ENCODE results near the gene SYNGR4.

The SYNGR4 gene

DNA sequence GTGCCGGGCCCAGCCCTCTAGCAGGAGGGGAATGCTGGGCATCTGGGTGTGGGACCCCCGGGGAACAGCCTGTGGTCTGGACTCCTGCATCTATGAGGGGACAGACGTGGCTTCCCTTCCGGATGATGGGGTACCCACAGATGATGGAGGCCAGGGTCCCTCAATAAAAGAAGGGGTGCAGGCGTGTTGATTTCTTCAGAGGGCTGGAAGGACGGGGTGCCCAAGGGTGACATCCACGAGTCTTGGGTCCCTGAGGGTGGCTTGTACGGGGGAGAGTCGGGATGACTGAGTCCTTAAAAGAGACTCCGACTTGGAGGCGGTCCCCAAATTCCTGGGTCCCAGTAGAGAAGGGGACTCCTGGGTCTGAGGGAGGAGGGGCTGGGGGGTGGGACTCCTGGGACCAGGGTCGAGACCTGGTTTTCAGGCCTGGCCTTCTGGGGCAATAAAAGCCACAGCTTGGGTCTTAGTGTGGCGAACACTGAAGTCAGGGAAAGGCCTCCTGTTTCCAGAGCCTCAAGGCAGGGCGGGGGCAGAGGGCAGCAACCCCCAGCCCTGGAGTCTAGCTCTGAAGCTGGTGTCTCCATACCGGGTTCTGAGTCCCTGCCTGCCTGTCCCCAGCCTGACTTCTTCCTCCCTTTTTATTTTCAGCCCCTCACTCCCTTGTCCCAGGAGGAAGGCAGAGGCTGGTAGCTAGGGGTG, 28.8 kb downstream of the SYNGR4 start:
- H3K36me3 Mint-ChIP-seq: peaks cover 12% of the 10 kb centered on the region
- peaks cover 42% of the 10 kb centered on the region for H3K4me1 Mint-ChIP-seq
- H3K9me3 Mint-ChIP-seq: no peaks in the 10 kb centered on the region
- H3K27me3 Mint-ChIP-seq: peaks cover 71% of the 10 kb centered on the region
- CTCF ChIA-PET: no interaction called here
- DNase-seq: no peak
- no peak overlapping the region for H3K27ac Mint-ChIP-seq
- H3K4me3 Mint-ChIP-seq: peak overlapping the region; percentile 54

DNA sequence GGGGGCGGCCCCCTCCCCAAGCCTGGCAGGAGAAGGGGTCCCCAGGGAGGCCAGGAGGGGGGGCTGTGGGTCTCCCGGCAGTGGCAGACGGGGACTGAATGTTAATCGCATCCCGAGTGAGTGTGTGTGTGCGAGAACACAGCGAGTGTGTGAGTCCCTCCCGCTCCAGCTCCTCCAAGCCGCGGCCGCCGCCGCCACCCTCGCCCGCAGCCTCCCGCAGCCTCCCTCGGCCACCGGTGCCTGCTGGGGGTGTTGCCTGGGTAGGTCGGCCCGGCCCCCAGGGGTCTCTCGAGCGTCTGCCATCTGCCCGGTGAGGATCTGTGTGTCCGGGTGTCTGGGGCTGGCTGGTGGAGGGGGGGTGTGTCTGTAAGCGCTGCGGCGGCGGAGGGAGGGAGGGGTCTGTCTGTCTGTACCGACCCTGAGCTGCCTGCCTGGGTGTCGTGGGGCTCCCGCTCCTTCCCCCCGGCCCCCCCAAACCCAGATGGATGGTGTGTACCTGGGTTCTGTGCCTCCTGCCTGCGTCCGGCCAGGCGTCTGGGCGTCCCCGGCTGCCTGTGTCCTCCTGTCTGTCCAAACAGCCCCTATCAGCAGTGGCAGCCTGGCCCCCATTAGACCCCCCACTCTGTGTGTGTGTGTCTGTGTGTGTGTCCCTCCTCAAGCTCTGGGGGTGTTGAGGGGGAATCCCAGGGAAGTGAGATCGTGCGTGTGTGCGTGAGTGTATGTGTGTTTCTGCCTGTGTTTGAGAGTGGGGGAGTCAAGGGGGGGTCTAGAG, 29.6 kb downstream of the SYNGR4 start, which contains the start of gene GRIN2D:
Gene GRIN2D (plus strand): TSS at position 110 of the 772 bp plus-strand sequence. CDS start 4,725 bp downstream, outside the sequence.
- H3K4me3 Mint-ChIP-seq: peak within 1 kb of the TSS; percentile 54
- no peaks in the 10 kb centered on the region for H3K9me3 Mint-ChIP-seq
- peak; percentile 45 for DNase-seq
- H3K27me3 Mint-ChIP-seq: peaks cover 74% of the 10 kb centered on the region
- peaks cover 6% of the 10 kb centered on the region for H3K36me3 Mint-ChIP-seq
- H3K4me1 Mint-ChIP-seq: peaks cover 37% of the 10 kb centered on the region
- CTCF ChIA-PET: no interaction called here
- H3K27ac Mint-ChIP-seq: no peak within 1 kb of the TSS

DNA sequence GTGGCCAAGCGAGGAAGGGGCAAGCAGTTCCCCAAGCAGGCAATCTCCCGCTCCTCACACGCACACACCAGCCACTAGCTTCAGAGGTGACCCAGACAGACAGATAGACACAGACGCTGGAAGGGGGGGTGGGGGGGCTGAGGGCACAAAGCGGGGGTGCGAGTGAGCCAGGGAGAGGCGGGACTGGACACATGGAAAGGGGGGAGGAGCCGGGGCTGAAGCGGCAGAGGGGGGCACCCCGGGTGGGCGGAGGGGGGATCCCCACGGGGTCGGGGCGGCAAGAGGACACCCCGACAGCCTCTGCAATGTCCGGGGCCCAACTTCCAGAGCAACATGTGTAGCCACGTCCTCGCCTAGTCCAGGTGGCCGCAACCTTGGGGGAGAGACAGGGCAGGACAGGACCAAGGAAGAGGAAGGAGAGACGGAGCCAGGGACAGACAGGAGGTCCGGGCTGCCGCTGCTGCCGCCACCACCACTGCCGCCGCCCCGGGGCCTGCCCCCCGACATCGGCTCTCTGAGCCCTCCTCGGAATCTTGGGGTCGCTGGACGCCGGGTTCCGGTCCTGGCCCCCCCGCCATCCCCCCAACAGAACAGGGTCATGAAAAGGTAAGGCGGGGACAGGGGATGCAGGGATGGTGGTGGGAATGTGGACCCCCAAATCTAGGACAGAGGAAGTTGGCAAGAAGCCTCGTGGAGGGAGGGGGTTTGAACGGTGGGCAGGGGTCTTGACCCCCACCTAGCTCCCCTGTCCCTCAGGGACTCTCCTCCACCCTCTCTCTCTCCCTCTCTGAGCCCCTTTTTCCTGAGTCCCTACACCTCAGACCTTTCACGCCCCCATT, 30.4 kb downstream of the SYNGR4 start:
- Mint-ChIP-seq H3K9me3 (peaks cover 2% of the 10 kb centered on the region), H3K27me3 (peaks cover 78% of the 10 kb centered on the region), H3K27ac (no peak overlapping the region), H3K36me3 (peaks cover 6% of the 10 kb centered on the region), H3K4me3 (no peak overlapping the region), H3K4me1 (peaks cover 41% of the 10 kb centered on the region)
- no peak for DNase-seq
- CTCF ChIA-PET: interaction anchor here (1.0 kb wide), 1 partner anchor 13 kb away, joined by 3 read pairs; no protein-coding TSS in a partner anchor

DNA sequence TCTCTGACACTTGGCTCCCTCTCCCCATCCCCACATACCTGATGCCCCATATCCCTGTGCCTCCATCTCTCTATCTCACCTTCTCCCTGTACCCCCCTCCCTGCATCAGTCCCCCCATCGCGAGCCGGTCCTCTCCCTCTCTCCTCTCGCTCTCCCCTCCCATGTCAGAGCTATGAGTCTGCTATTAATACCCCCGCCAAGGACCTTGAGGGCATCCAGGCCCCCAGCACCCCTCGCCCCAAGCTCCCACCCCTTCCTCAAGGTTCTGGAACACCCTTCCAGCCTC, 30.9 kb downstream of the SYNGR4 start:
- Mint-ChIP-seq H3K27me3 (peaks cover 83% of the 10 kb centered on the region), H3K4me1 (peaks cover 44% of the 10 kb centered on the region), H3K36me3 (peaks cover 6% of the 10 kb centered on the region), H3K27ac (no peak overlapping the region), H3K4me3 (no peak overlapping the region), H3K9me3 (peaks cover 3% of the 10 kb centered on the region)
- CTCF ChIA-PET: interaction anchor here (1.0 kb wide), 1 partner anchor 12 kb away, joined by 3 read pairs; no protein-coding TSS in a partner anchor
- no peak for DNase-seq

DNA sequence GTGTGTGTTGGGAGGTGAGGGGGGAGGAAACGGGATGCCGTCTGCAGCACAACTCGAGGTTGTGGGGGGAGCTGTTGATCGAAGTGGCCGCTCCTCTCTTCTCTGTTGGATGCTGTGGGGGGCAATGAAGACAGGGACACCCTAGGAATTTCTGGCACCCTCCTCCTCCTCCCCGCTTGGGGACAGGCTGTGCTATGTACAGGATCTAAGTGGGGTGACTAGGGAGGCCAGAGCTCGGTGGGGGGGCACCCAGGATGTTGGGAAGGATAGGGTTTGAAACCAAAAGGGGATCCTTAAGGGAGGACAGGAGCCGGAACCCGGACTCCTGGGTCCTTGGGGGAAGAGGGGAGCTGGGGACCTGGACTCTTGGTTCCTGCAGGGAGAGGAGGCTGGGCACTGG, 31.3 kb downstream of the SYNGR4 start:
- CTCF ChIA-PET: interaction anchor here (0.6 to 1.0 kb wide), 2 partner anchors 12 to 86 kb away, joined by 3 read pairs; no protein-coding TSS in a partner anchor
- no peak overlapping the region for H3K4me3 Mint-ChIP-seq
- peaks cover 3% of the 10 kb centered on the region for H3K9me3 Mint-ChIP-seq
- H3K4me1 Mint-ChIP-seq: peaks cover 44% of the 10 kb centered on the region
- no peak for DNase-seq
- H3K27ac Mint-ChIP-seq: no peak overlapping the region
- H3K36me3 Mint-ChIP-seq: peaks cover 6% of the 10 kb centered on the region
- H3K27me3 Mint-ChIP-seq: peaks cover 86% of the 10 kb centered on the region

DNA sequence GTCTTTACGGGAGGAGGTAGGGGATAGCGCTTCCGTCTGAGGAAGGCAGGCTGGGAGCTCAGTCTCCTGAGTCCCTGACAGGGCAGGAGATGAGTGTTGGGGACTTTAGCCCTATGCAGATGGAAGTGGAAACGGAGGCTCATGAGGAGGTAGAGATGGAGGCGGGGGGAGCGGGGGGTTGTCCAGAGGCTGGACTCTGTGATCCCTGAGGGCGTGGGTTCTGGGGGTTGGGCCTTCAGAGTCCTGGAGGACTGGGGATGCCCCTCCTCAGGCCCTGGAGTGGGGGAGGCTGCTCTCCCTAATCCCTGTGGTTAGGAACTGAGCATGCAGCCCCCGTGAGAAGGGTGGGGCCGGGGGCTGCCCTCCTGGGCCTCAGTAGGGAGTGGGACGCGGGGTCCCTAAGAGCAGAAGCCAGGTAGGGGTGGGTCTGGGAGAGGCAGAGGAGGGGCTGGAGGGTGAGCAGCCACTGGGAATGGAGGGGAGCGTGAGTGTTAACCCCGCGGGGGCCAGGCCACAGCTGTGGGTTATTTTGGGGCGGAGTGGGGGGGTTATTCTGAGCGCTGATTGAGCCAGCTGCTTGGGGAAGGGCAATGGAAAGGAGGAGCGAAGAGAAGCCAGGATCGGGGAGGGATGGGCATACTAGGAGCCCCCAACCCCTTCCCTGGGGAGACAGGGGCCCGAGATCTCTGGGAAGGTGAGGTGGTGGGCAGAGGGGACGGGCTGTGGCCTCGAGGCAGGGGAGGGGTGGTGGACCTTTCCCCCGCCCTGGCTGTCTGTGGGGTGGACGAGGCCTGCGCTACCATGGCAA, 32.1 kb downstream of the SYNGR4 start:
- no peak for DNase-seq
- CTCF ChIA-PET: interaction anchor here (0.6 kb wide), 1 partner anchor 85 kb away, joined by 3 read pairs; no protein-coding TSS in a partner anchor
- H3K4me1 Mint-ChIP-seq: peaks cover 44% of the 10 kb centered on the region
- H3K27ac Mint-ChIP-seq: no peak overlapping the region
- peaks cover 85% of the 10 kb centered on the region for H3K27me3 Mint-ChIP-seq
- peaks cover 3% of the 10 kb centered on the region for H3K9me3 Mint-ChIP-seq
- no peak overlapping the region for H3K4me3 Mint-ChIP-seq
- H3K36me3 Mint-ChIP-seq: peaks cover 6% of the 10 kb centered on the region

DNA sequence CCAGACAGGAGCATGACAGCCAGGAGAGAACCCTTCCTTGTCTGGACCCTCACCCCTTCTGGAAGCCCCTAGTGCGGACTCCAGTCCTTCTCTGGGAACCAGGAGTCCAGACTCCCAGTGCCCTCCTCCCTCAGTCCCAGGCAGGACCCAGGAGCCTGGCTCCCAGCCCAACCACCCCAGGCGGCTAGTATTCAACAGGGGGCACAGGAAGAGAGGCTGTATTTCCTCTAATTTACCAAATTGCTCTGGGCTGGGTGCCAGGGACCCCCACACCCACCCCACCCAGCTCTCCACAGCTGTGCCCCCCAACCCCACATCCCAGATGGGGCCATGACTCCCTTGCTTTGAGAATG, 32.6 kb downstream of the SYNGR4 start:
- peaks cover 3% of the 10 kb centered on the region for H3K9me3 Mint-ChIP-seq
- CTCF ChIA-PET: no interaction called here
- H3K4me1 Mint-ChIP-seq: peaks cover 41% of the 10 kb centered on the region

DNA sequence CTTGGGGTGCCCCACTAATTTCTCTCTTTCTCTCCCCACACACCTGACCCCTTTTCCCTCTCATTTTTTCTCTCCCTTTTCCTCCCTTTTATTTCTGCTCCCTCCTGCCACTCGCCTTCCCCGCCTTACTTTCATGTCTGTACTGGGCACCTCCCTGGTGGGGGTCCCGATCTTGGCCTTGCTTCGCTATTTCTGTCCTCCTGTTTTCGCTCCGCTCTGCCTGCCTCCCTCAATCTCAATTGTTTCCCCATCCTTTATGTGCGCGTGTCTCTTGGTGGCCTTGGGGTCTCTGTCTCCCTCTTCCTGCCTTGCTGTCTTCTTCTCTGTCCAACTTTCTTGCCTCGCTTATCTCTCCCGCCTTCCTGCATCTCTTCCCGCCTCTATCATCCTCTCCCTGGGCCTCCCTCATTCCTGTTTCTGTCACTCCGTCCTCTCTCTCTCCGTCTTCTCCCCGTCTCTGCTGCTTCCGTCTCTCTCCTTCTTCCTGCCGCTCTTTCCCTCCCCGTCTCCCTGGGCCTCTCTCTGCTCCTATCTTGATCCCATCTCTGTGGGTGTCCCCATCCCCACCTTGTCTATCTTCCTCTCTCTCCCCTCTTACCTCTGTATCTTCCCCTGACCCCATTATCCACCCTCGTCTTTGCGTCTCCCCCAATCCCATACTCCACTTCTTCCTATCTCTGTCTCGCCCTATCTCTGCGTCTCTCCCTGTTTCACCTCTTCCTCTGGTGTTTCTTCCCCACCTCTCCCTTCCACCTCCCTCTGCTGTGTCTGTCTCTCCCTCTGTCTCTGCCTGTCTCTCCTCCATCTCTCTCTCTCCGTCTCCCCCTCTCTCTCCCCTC, 33.3 kb downstream of the SYNGR4 start:
- Mint-ChIP-seq H3K4me1 (peaks cover 41% of the 10 kb centered on the region), H3K36me3 (peaks cover 6% of the 10 kb centered on the region), H3K4me3 (peak overlapping the region; percentile 84), H3K9me3 (peaks cover 3% of the 10 kb centered on the region), H3K27me3 (peaks cover 77% of the 10 kb centered on the region), H3K27ac (peak overlapping the region; percentile 53)
- DNase-seq: no peak
- CTCF ChIA-PET: no interaction called here

More for the DNA sequence above, 32.6 kb downstream of the SYNGR4 start:
- peaks cover 84% of the 10 kb centered on the region for H3K27me3 Mint-ChIP-seq
- no peak for DNase-seq
- no peak overlapping the region for H3K27ac Mint-ChIP-seq
- no peak overlapping the region for H3K4me3 Mint-ChIP-seq
- peaks cover 6% of the 10 kb centered on the region for H3K36me3 Mint-ChIP-seq

DNA sequence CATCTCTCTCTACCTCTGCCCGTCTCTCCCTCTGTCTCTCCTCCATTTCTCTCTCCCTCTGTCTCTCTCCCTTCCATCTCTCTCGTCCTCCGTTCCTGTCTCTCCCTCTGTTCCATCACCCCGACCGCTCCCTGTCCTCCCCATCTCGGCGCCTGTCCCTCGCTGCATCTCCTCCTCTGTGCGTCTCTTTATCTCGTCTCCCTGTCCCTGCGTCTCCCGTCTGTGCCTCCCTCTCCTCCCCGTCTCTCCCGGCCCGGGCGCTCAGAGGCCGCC, 33.9 kb downstream of the SYNGR4 start:
- Mint-ChIP-seq H3K27ac (peak overlapping the region; percentile 53), H3K9me3 (peaks cover 3% of the 10 kb centered on the region), H3K36me3 (peaks cover 6% of the 10 kb centered on the region), H3K4me3 (peak overlapping the region; percentile 84), H3K4me1 (peaks cover 38% of the 10 kb centered on the region), H3K27me3 (peaks cover 71% of the 10 kb centered on the region)
- CTCF ChIA-PET: no interaction called here
- DNase-seq: peak; percentile 32

DNA sequence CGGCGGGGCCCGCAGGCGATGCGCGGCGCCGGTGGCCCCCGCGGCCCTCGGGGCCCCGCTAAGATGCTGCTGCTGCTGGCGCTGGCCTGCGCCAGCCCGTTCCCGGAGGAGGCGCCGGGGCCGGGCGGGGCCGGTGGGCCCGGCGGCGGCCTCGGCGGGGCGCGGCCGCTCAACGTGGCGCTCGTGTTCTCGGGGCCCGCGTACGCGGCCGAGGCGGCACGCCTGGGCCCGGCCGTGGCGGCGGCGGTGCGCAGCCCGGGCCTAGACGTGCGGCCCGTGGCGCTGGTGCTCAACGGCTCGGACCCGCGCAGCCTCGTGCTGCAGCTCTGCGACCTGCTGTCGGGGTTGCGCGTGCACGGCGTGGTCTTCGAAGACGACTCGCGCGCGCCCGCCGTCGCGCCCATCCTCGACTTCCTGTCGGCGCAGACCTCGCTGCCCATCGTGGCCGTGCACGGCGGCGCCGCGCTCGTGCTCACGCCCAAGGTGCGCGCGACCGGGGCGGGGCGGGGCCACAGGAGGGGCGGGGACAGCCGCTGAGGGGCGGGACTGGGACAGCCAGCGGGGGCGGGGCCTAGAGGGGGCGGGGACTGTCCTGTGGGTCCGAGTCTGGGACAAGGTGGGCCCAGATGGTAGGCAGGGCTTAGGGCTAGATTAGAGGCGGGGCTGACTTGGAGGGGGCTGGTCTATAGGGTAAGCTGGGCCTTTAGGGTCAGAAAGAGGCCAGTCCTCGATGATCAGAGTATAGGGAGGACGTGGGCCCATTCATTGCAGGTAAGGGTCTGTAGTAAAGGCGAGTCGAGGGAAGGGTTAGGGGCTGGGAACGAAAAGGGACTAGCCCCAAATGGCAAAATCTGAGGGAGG, 34.4 kb downstream of the SYNGR4 start:
- H3K4me3 Mint-ChIP-seq: peak overlapping the region; percentile 84
- H3K4me1 Mint-ChIP-seq: peaks cover 40% of the 10 kb centered on the region
- H3K27ac Mint-ChIP-seq: peak overlapping the region; percentile 65
- H3K9me3 Mint-ChIP-seq: peaks cover 3% of the 10 kb centered on the region
- peak; percentile 91 for DNase-seq
- CTCF ChIA-PET: interaction anchor here (1.6 kb wide), 1 partner anchor 7 kb away, joined by 7 read pairs; the partner anchor contains the start of gene KDELR1
- peaks cover 66% of the 10 kb centered on the region for H3K27me3 Mint-ChIP-seq
- peaks cover 6% of the 10 kb centered on the region for H3K36me3 Mint-ChIP-seq

DNA sequence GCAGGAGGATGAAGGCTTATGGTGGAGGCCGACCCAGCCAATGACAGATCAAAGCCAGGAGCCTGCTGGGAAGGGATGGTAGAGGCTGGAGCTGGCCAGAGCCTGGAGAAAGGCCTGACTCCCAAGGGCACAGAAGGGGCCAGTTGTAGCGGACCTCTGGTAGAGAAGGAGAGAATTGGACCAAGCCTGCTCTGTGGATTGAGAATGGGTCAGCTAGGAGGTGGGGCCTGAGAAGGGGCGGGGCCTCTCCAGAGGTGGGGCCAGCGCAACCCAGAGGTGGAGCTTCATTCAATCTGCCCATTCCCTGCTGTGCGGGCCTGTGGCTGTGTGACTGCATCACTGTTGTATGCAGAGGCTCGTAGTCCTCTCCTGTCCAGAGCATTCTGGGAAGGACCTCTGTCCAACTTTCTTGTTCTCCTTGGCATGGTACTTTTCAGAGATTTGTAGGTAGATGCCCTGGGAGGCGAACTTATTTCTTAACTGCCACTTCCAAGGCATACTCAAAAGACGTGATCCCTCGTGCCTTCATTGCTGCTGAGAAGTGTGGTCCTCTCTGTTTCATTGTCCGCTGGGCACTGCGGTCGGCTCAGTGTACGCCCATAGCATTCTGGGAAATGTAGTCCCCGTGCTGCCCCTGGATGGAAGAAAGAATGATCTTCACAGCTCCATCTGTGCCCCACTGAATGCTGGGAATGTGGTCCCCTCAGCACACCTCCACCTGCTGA, 36.0 kb downstream of the SYNGR4 start:
- H3K4me1 Mint-ChIP-seq: peaks cover 38% of the 10 kb centered on the region

DNA sequence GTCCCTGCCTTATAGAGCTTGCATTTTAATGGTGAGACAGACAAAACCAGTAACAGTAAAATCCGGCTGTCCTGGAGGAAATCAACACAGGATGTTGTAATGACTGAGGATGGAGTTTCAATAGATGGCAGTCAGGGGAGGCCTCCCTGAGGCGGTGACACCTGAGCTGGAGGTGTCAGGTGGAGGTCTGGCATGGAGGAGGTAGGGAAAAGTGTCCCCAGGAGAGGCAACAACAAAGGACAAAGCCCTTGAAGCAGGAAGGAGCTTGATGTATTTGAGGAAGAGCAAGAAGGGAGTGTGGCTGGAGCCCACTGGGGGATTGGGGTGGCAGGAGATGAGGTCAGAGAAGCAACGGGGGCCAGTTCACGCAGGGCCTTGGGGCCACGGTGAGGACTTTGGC, 37.1 kb downstream of the SYNGR4 start:
- Mint-ChIP-seq H3K9me3 (peaks cover 3% of the 10 kb centered on the region), H3K27me3 (peaks cover 40% of the 10 kb centered on the region), H3K4me1 (peaks cover 29% of the 10 kb centered on the region), H3K4me3 (no peak overlapping the region), H3K27ac (peak overlapping the region; percentile 8), H3K36me3 (peaks cover 6% of the 10 kb centered on the region)
- CTCF ChIA-PET: interaction anchor here (1.6 kb wide), 1 partner anchor 10 kb away, joined by 11 read pairs; the partner anchor contains the start of gene KDELR1
- DNase-seq: no peak

More for the DNA sequence above, 36.0 kb downstream of the SYNGR4 start:
- peaks cover 6% of the 10 kb centered on the region for H3K36me3 Mint-ChIP-seq
- no peak overlapping the region for H3K4me3 Mint-ChIP-seq
- no peak overlapping the region for H3K27ac Mint-ChIP-seq
- H3K27me3 Mint-ChIP-seq: peaks cover 50% of the 10 kb centered on the region
- CTCF ChIA-PET: interaction anchor here (1.6 kb wide), 1 partner anchor 8 kb away, joined by 7 read pairs; the partner anchor contains the start of gene KDELR1
- DNase-seq: peak; percentile 49
- H3K9me3 Mint-ChIP-seq: peaks cover 3% of the 10 kb centered on the region

All from activated naive CD4-positive, alpha-beta T cell treated with anti-CD3 and anti-CD28 coated beads, Interleukin-2, amount 10 ng/mL, durations not matched to agents 7 days and 5 days (primary cell).